Occipital lobe (tissue), 2 donors: ENCODE results near the gene LARGE1. TPM values are rescaled to one million over a fixed set of nuclear protein-coding genes. Genes with fewer than 3 reads are reported as not detected.

Experiments used
- DNase-seq: peaks from one replicate; lab custom pipeline; 2025; lab: John Stamatoyannopoulos, UW
- total RNA-seq: library from RNA; depleted of rRNA; stranded (reverse); fragments of >200 nt; gene quantifications from one replicate; pipeline ENCODE4 v1.2.3, GENCODE V29; 2014

The LARGE1 gene
- total RNA-seq, 1 donor from 2014 or later: 37.3 TPM

- DNase-seq: no peak
Measured at GRCh38 chr22:33914131-33914530, 6.1 kb downstream of the LARGE1 start.

- DNase-seq: no peak
Measured at GRCh38 chr22:33913188-33913587, 7.1 kb downstream of the LARGE1 start.

- no peak for DNase-seq
Measured at GRCh38 chr22:33909911-33910310, 10.4 kb downstream of the LARGE1 start.

GRCh38 chr22:33909075-33909458 lies 11.2 kb downstream of the LARGE1 start:
- no peak for DNase-seq

- DNase-seq: no peak
Measured at GRCh38 chr22:33908171-33909074, 11.9 kb downstream of the LARGE1 start.

GRCh38 chr22:33906954-33907353 lies 13.3 kb downstream of the LARGE1 start:
- no peak for DNase-seq

GRCh38 chr22:33906475-33906874 lies 13.8 kb downstream of the LARGE1 start:
- no peak for DNase-seq

GRCh38 chr22:33903012-33903411 lies 17.3 kb downstream of the LARGE1 start:
- DNase-seq: no peak

GRCh38 chr22:33902073-33902472 lies 18.2 kb downstream of the LARGE1 start:
- no peak for DNase-seq

GRCh38 chr22:33898121-33898520 lies 22.2 kb downstream of the LARGE1 start:
- no peak for DNase-seq

- DNase-seq: no peak
Measured at GRCh38 chr22:33897448-33897835, 22.8 kb downstream of the LARGE1 start.

GRCh38 chr22:33896575-33897447 lies 23.5 kb downstream of the LARGE1 start:
- no peak for DNase-seq

GRCh38 chr22:33896154-33896553 lies 24.1 kb downstream of the LARGE1 start:
- DNase-seq: no peak

GRCh38 chr22:33895444-33895843 lies 24.8 kb downstream of the LARGE1 start:
- no peak for DNase-seq

- DNase-seq: no peak
Measured at GRCh38 chr22:33894515-33894914, 25.8 kb downstream of the LARGE1 start.

GRCh38 chr22:33894036-33894435 lies 26.2 kb downstream of the LARGE1 start:
- no peak for DNase-seq

- no peak for DNase-seq
Measured at GRCh38 chr22:33893512-33893911, 26.8 kb downstream of the LARGE1 start.

- DNase-seq: no peak
Measured at GRCh38 chr22:33891992-33892391, 28.3 kb downstream of the LARGE1 start.

GRCh38 chr22:33891455-33891854 lies 28.8 kb downstream of the LARGE1 start:
- no peak for DNase-seq

GRCh38 chr22:33889748-33890147 lies 30.5 kb downstream of the LARGE1 start:
- DNase-seq: no peak

GRCh38 chr22:33888821-33889220 lies 31.5 kb downstream of the LARGE1 start:
- DNase-seq: no peak

GRCh38 chr22:33887173-33887572 lies 33.1 kb downstream of the LARGE1 start:
- DNase-seq: no peak
